Lower leg skin (tissue), 4 donors: ENCODE data around the gene RHBDF1. TPM values are rescaled to one million over a fixed set of nuclear protein-coding genes. Genes with fewer than 3 reads are reported as not detected.

Experiments
- DNase-seq, 2 donors: peaks; one replicate each; pipeline ENCODE4 v3.0.0-alpha.2; 2019; ENCODE audit warnings: low spot score in 2 of 2
- H3K4me3 ChIP-seq: fragments of 200-600 bp; sonication (generic); 2 replicates; pipeline ENCODE4 v1.5.1; 2017; ENCODE audit warnings: mild to moderate bottlenecking, low read depth; ENCODE audit not compliant: poor library complexity, severe bottlenecking
- CTCF ChIP-seq, 3 donors: fragments of 450-650 bp; IDR thresholded peaks; one replicate each; pipeline ENCODE4 v1.5.1; 2016; ENCODE audit warnings: antibody characterized with exemption in 3 of 3, mild to moderate bottlenecking in 3 of 3, moderate library complexity in 2 of 3
- POLR2A ChIP-seq, 2 donors: fragments of 450-650 bp; IDR thresholded peaks; one replicate each; pipeline ENCODE4 v1.6.1; 2016 to 2017; ENCODE audit warnings: antibody characterized with exemption in 2 of 2, mild to moderate bottlenecking in 1 of 2, moderate library complexity in 1 of 2
- WGBS, 2 donors: methylation state at CpG; one replicate each; pipeline ENCODE4 v1.1.5; 2018; 5-methylcytosine and 5-hydroxymethylcytosine counted together
- intact Hi-C: fragments of 100-400 bp; cut with DNase I; formaldehyde crosslinking; loops from one replicate; pipeline ENCODE4 v1.15.0; 2023; ENCODE audit warnings: low total_unique reads
- total RNA-seq, 4 donors: library from RNA; depleted of rRNA; stranded (reverse); fragments of >200 nt; gene quantifications; one replicate each; pipeline ENCODE4 v1.1.0, GENCODE V29; 2016

Gene RHBDF1
- 10 to 100 TPM; 38.6 to 45.9 (median 43.6) TPM for total RNA-seq

GRCh38 chr16:72561-73548 lies at the start of gene RHBDF1:
TSS of gene RHBDF1 (minus strand) at chr16:72631. CDS start at chr16:65015, 7,616 bp downstream.
- intact Hi-C loops = no loop called here
- no peak for TF ChIP-seq CTCF (IDR thresholded peaks at IDR 0.05)
- TF ChIP-seq POLR2A (IDR thresholded peaks at IDR 0.05) = no peak
- whole genome bisulfite sequencing, 2 donors = 29 to 36% methylated on average over 28 to 35 of the region's 62 CpGs
- H3K4me3 ChIP-seq = peak within 1 kb of the TSS; percentile 44
- DNase-seq = no peak

GRCh38 chr16:120756-121155 lies 48.3 kb upstream of the RHBDF1 start:
- 89 to 100% methylated on average over 2 of the region's 2 CpGs for WGBS, 2 donors
- intact Hi-C loops = no loop called here

GRCh38 chr16:119835-120491 lies 47.5 kb upstream of the RHBDF1 start:
- no peak overlapping the region for H3K4me3 ChIP-seq
- DNase-seq = no peak
- TF ChIP-seq CTCF (IDR thresholded peaks at IDR 0.05) (no peak), POLR2A (IDR thresholded peaks at IDR 0.05) (no peak)
- 92 to 100% methylated on average over 3 of the region's 3 CpGs for WGBS, 2 donors
- intact Hi-C loops = no loop called here

More at GRCh38 chr16:120756-121155, 48.3 kb upstream of the RHBDF1 start:
- no peak for TF ChIP-seq CTCF (IDR thresholded peaks at IDR 0.05)
- no peak for TF ChIP-seq POLR2A (IDR thresholded peaks at IDR 0.05)
- no peak overlapping the region for H3K4me3 ChIP-seq
- DNase-seq = no peak

- DNase-seq = no peak
- TF ChIP-seq CTCF (IDR thresholded peaks at IDR 0.05) = no peak
- TF ChIP-seq POLR2A (IDR thresholded peaks at IDR 0.05) = no peak
- 91 to 93% methylated on average over 5 of the region's 5 CpGs for WGBS, 2 donors
- intact Hi-C loops = no loop called here
- H3K4me3 ChIP-seq = no peak overlapping the region
Observed at GRCh38 chr16:119295-119694, 46.9 kb upstream of the RHBDF1 start.

GRCh38 chr16:118857-119256 lies 46.4 kb upstream of the RHBDF1 start:
- no peak for TF ChIP-seq POLR2A (IDR thresholded peaks at IDR 0.05)
- no peak for TF ChIP-seq CTCF (IDR thresholded peaks at IDR 0.05)
- H3K4me3 ChIP-seq = no peak overlapping the region
- no peak for DNase-seq
- 56 to 60% methylated on average over 2 of the region's 2 CpGs for WGBS, 2 donors
- intact Hi-C loops = no loop called here
